Fibroblast of skin of right biceps (primary cell): ENCODE results near the gene TBC1D14.
A peak's percentile ranks its signal among the peaks of the same experiment; 100 is the strongest.
"Not testable (repeated sequence)": the region's sequence is repeated elsewhere in the genome, so short reads cannot be mapped to it uniquely, and the experiment has no call there.

ENCODE experiments used
- DNase-seq: peaks from one replicate; pipeline ENCODE4 v3.0.0-alpha.2; 2013

TBC1D14 gene

DNA sequence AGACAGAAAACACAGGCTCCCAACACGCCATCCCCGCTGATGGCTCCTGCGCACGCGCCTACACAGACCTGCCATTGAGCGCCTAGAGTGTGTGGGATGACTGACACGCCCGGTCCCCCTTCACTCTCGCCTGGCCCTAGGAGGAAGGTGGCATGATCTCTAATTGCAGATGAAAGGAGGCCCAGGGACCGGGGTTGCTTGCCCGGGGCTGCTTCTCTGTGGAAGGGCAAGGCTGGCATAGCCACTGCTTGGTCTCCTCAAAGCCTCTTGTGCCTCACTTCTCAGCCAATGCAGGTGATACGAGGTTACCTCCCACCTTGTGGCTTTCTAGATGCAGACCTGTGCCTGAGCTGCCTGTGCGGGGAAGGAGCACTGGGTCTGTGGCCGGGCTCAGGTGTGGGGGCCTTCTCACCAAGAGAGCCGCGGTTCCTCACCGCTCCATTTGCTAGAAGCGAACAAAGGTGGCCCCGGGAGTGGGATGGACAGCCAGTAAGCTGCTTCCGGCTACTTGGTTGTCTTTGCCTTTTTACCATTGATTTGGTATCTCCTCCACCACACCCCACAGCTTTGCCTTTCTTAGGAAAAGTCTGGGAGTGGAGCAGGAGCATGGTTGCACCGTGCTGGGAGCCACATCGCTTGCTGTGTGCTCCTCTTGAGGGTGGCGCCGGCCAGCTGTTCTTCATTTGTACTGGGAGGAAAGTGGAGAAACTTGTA, 47.0 kb downstream of the TBC1D14 start:
- DNase-seq: no peak

DNA sequence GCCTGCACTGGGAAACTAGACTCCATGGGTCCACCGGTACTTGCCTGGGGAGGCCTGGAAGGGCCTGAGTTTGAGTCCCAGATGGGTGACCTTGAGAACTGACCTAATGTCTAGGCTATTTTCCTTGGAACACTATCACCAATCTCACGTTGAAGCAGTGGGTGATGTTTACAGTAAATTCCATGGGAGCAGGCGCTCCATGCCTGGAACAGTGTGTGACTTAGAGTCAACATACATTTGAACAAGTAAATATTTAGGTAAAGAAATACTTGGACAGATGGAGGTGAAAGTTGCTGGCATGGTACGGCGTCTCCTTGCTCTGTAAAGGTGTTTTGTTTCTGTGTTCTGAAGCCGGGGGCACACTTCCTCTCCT, 47.5 kb downstream of the TBC1D14 start:
- no peak for DNase-seq

DNA sequence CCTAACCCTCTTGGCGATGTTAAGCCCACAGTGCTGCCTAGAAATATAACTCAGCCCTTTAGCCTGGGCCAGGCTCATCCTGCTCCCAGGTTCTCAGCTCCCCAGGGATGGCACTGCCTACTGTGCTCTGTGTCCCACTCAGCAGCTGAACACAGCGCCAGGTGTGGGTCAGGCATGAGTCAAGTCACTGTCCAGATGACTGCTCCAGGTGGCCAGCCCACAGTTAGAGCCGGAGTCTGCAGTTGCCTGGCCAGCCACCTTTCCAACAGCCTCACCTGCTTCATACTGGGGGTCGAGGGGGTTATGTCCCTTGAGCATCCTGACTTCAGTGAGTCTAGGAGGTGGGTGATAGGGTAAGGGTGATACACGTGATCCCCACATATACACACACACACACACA, 48.4 kb downstream of the TBC1D14 start:
- no peak for DNase-seq

DNA sequence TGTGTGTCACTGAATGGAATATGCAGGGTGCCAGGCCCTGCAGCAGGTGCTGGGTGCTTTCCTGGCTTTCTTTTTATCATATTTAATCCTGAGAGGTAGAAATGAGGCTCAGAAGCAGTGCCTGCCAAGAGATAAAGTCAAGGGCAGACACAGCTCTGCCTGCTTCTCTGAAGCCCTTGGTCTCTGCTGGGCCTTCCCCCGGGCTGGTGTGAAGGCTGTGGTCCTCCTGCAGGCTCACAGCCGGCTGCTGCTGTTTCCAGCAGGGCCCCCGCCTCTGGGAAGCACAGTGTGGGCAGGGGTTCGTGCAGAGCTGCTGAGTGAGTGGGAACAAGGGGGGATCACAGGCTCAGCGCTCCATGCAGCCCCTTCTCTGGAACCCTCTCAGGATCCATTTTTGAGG, 49.6 kb downstream of the TBC1D14 start:
- no peak for DNase-seq

DNA sequence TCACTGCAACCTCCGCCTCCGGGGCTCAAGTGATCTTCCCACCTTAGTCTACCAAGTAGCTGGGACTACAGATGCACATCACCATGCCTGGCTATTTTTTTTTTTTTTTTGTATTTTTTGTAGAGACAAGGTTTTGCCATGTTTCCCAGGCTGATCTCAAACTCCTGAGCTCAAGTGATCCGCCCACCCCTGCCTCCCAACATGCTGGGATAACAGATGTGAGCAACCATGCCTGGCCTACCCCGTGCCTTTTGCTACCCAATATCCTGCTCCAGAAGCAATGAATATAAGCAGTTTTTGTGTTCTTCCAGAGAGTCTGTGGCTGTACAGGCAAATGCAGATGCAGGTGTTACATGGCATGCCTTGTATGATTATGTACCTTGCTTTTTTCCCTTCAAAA, 50.5 kb downstream of the TBC1D14 start:
- DNase-seq: no peak

DNA sequence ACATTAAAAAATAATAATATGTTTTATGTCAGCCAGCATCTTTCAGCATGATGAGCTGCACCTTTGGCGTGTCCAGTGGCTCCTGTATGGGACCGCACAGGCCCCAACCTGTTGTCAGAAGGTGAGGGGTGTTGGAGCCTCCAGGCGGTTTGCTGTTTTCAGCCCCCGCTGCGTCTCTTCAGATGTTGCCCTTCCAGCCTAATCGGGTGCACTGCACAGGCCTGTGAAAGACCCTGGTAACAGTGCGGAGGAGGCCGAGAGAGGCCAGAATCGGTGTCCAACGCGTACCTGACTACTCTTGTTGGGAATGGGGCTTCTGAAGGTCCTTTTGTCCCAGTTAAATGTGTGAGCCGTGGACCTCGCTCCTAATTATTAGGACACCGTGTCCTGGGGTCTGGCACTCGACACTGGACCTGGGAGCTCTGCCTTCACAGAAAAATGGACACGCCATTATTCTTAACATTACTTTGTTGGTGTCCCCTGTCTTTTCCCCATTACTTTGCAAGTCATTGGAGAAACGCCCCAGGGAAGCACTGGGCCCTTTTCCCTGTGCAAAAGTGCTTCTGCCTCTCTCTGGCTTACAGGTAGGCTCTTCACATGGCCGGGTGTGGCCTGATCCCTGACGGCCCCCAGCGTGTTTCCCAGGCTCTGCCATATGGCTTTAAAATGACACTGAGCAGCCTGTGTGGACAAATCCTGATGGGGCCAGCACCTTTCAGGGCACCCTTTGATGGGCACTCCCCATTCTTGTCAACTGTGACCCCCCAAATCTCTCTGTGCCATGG, 51.2 kb downstream of the TBC1D14 start:
- DNase-seq: no peak

DNA sequence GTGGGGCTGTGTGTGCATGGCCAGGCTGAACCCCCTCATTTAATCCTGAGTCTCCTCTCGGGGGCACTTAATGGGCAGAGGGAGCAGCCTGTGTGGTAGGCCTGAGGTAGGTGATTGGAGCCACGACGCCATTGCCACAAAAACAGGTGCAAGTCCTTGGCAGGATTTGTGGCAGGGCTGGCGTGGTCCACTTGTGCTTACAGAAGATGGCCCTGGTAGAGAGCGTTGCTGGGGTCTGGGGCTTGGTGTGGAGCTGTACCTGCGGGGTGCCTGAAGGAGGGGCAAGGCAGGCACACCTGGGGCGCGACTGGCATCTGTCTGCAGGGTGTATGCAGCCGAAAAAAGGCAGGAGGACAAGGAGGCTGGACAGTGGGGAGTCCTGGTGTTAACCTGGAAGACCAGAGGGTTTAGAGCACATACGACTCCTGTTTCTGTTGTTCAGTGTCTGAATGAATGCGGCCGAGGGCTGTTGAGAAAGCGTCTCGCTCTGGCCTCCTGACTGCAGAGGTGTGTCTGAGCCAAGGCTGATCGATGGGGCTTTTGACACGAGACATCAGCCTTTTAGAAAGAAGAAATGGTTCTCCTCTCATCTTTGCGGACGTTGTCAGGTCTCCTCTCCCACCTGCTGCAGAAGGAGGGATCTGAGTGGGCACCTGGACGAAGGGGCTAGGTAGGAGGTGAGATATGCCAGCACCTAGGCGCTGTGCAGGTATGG, 52.0 kb downstream of the TBC1D14 start:
- DNase-seq: no peak

DNA sequence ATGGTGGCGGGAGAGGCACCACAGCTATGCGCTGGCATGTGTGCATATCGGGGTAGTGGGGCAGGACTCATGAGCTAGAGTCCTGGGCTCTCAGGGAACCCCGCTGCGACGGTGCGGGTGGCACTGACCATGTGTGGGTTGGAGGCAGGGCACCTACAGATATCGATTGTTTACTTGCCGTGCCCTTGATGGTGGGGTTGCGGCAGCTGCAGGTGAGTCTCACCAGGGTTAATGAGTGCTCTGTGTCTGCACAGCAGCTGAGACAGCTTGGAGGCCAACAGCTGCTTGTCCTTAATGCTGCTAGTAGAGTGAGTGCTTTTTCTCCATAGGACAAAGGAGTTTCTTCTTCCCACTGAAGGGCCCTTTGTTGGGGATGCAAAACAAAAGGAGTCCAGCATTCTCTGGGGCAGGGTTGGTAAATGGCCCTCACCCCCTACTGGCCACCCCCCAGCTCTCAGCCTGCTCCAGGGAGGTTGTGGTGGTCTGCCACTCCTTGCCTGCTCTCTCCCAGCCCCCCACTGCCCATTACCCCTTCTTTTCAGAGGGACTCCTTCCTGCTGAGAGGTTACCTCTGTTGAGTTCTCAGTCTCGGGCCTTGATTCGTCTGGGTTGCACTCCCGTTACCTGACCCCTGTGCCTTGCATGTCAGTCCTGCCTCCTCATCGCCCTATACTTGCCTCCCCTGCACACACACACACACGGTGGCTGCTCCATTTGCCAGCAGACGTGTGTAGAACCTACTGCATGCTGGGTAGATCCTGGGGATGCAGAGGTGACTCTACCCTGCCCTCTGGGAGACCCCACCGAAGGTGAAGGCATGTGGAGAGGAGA, 52.8 kb downstream of the TBC1D14 start:
- no peak for DNase-seq

DNA sequence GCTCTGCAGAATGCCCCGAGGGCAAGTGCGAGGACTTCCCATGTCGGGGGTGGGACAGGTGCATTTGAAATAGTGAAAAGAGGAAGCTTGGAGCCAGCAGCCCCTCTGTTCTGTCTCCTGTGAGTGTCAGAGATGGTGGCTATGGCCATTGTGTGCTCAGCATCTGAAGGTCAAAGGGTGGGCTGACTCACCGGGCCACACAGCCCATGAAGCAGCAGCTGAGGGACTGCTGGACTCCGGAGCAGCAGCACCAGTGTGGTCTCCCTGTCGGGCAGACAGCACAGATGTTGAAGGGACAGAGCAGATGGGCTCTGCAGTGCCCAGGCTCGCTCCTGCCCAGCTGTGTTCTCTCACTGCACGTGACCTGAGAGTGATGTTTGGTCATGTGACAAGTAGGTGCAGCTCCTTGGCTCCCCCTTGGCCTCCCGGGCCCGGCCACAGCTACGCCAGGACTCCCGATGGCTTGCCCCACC, 53.5 kb downstream of the TBC1D14 start:
- DNase-seq: no peak

DNA sequence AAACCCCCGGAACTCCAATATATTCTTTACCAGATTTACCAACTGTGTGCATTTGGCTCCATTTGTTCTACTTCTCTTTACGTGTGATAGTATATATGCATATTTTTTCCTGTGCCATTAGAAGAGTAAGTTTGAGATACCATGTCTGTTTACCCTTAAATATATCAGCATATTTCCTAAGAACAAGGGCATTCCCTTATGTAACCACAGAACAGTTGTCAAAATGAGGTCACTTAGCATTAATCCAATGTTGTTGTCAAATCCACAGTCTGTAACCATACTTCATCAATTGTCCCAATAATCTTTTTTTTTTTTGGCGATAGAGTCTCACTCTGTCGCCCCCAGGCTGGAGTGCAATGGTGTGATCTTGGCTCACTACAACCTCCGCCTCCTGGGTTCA, 55.2 kb downstream of the TBC1D14 start:
- DNase-seq: no peak

DNA sequence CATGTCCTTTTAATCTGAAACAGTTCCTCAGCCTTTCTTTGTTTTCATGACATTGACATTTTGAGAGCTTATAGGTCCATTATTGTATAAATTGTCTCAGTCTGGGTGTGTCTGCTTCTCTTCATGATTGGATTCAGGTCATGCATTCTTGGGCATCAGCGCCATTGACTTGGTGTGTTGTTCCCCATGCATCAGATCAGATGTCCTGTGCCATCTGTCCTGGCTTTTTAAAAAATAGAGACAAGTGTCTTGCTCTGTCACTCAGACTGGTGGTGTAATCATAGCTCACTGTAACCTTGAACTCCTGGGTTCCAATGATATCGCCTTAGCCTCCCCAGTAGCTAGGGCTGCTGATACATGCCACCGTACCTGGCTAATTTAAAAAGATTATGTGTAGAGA, 55.7 kb downstream of the TBC1D14 start:
- no peak for DNase-seq

DNA sequence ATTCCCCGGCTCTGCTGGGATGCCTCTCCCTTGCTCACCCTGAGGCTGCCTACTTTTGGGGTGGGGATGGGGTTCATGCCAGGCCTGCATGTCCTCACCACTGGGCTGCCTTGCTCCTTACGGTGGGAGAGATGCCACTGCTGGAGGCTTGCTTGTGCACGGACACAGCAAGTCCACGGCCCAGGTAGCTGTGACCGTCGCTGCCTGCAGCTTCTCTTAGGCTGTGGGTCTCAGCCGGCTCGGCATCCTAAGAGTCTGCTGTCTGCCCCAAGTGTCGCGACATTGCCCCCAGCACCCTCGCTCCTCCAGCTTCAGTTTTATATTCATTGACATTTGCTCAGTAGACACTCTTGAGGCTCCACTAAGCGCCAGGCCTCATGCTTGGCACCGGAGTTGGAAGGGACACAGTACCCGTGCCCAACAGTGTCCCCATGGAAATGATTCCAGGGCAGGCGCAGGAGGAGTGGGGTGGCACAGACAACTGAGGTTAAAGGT, 58.3 kb downstream of the TBC1D14 start:
- no peak for DNase-seq

DNA sequence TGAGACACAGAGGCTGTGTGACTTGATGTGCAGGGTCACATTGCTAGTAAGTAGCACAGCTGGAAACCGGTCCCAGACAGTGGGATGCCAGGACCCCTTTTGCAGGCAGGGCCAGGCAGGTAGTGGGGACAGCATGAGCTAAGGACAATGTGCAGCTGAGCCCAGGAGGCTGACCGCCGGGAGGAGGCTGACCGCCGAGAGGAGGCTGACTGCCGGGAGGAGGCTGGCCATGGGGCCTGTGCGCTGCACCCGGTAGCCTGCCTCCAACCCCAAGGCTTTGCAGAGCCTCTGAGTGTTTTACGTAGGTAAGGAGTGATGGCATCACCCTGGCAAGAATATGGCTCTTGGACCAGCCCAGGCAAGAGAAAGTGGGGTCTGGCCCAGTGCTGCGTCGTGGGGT, 58.9 kb downstream of the TBC1D14 start:
- DNase-seq: no peak

DNA sequence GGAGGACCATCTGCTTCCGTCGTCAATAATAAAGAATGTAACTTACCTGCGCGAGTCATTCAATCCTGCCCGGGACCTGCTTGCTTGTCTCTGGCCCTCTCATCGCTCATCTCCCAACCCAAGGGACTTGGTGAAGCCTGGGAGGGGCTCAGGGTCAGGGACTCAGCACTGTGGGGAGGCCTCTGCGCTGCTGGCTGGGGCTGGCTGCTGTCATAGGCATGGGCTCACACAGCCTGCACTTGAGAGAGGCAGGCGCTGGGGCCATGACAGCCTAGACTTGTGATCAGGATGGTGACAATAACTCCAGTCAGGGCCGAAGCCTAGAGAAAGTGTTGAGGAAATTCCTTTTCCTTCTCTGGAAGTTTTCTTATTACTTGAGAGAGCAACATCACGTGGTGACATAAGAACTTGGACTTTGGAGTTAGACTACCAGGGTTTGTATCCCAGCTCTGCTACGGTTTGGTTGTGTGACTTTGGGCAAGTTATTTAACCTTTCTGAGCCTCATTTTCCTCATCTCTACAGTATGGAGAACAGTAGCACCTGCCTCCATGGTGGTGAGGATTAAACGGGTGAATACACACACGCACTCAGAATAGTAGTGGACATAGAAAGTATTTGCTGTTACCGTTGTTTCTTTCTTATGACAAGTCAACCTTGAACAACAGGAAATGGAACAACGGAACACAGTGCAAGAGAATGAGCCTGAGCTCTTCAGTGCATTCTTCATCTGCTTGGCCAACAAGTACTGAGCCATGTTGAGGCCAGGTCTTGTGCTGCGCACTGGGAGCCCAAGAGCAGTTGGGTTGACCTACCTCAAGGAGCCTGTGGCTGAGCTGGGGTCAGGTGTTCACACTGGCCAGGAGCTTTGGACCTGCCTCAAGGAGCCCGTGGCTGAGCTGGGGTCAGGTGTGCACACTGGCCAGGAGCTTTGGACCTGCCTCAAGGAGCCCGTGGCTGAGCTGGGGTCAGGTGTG, 60.5 kb downstream of the TBC1D14 start:
- no peak for DNase-seq

DNA sequence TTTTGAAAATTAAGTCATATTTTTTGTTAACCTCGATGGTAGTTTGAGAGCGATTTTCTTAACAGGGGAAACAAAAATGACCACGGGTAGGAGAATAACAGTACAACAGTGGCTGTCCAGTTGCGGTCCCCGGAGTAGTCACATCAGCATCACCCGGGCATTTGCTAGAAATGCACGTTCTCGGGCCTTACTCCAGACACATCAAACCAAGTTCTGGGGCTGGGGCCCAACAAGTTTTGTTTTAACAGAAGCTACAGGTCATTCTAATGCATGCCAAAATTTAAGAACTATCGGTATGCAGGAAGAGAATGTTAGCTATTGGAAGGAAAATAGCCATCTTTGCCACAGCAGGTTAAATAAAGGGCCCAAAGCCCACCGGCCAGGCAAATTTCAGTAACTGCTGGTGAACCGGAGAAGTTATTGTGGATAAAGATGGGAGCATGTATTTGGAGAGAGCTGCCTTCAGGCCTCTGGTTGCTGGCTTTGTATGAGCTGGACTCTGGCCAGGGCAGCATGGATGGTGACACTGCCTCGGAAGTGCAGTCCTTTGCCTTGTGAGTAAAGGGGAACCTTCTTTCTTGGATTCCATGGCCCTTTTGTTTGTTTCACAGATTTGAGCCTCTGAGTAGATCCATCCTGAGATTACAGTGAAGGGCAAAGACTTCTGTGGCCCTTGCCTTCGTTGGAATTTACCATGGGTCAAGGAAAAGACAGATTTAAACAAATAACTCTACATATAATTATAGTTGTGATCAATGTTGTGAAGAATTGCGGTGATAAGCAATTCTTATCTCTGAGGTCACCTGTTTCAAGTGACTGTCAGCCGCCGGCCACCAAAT, 62.1 kb downstream of the TBC1D14 start:
- no peak for DNase-seq

DNA sequence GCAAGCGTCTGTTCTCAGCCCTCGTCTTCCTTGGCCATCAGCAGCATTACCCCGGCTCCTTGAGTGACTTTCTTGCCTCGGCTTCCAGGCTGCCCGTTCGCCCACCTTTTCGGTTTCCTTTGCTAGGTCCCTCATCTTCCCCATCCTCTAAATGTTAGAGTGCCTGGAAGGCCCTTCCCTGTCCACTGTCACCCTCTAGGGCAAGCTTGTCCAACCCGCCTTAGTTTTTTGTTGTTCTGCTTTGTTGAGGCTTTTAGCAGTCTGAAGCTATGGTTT, 62.7 kb downstream of the TBC1D14 start:
- DNase-seq: no peak

DNA sequence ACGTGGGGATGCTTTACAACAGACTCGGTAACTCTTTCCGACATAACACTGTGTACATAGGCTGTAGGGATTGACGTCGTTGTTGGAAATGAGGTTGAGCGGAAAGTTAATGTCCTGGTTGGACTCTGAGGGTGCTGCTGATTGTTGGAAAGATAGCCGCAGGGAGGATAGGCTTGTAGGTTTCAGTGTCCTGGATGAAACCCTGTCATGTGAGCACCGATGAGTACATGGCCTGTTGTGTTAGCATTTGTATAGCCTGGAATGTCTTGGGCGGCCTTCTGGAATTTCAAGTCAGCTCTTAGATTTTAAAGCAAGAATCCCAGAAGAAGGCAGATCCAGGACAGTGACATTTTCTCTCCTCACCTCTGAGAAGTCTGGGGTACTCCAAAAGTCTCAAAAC, 63.3 kb downstream of the TBC1D14 start:
- DNase-seq: no peak

DNA sequence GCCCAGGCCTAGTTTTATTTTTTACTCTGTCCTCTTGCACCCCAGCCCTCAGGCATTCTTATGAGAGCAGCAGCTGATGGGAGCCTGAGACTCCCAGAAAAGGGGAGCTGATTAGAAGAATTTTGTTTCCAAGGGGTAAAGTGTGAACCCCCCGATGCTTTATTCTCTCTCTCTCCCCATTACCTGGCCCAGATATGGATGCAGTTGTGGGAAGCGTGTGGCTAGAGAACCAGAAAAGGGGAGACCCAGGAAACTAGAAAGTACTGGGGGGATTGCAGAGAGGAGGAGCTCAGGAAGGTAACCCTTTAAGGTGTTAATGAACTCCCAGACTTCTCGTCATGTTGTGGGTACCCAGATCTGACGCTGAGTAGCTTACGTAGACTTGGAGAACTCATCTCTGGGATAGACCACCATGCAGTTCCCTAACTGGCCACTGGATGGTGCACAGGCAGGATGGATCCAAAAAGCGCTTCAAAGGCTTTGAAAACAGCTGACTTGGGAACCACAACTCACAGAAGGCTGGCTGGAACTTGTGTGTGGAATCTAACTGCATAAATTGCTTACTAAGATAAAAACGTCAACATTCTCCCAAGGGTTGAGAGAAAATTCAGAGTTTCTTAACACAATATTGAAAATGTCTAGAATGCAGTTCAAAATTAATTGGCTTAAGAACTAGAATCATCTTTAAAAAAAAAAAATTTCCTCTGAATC, 64.7 kb downstream of the TBC1D14 start:
- DNase-seq: peak; percentile 82

DNA sequence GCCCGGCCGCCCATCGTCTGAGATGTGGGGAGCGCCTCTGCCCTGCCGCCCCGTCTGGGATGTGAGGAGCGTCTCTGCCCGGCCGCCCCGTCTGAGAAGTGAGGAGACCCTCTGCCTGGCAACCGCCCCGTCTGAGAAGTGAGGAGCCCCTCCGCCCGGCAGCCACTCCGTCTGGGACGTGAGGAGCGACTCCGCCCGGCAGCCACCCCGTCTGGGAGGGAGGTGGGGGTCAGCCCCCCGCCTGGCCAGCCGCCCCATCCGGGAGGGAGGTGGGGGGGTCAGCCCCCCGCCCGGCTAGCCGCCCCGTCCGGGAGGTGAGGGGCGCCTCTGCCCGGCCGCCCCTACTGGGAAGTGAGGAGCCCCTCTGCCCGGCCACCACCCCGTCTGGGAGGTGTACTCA, 68.2 kb downstream of the TBC1D14 start:
- not testable (repeated sequence) for DNase-seq

DNA sequence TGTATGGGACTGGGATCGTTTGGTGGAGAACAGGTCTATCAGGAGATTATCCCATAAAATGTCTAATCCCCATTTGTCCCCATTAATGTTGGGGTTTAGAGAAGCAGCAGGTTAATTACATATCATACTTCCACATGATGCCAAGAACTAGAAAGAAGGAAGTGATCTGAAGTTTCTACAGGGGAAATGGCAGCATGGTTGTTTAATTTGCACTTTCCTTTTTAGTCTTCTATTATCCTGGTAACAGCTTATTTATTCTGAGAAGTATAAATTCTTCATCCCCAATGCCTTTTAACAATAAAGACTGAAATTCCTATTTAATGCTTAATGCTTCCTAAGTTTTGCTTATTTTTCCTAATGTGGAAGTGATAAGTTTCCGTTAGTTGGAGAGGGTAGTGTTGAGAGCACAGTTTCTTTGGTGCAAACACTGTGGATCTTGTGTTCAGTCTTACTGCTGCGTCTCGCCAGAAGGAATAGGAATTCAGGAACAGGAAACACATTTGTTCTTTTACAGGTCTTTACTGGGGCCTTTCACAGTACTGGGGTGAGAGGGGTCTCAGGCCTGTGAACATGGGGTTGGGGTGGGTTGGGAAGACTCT, 74.0 kb downstream of the TBC1D14 start:
- no peak for DNase-seq
